ENCODE data around the gene MAD2L2. TPM values are rescaled to one million over a fixed set of nuclear protein-coding genes. Genes with fewer than 3 reads are reported as not detected.
A peak's percentile ranks its signal among the peaks of the same experiment; 100 is the strongest.

Gene MAD2L2
- total RNA-seq, 1 donor from 2014 or later, result 34.9 TPM

GRCh38 chr1:11671544-11672286 is 9.2 kb downstream of the MAD2L2 start:
- intact Hi-C loops (cut with micrococcal nuclease), result no loop called here
- H3K4me1 Mint-ChIP-seq, result peaks cover 5% of the 10 kb centered on the region
- no peak overlapping the region for H3K27ac Mint-ChIP-seq
- no peaks in the 10 kb centered on the region for H3K27me3 Mint-ChIP-seq
- H3K9me3 Mint-ChIP-seq, result no peaks in the 10 kb centered on the region
- H3K36me3 Mint-ChIP-seq (ENCODE audit: low read depth), result peaks cover 29% of the 10 kb centered on the region
- ATAC-seq (ENCODE audit: low read depth) (no peak), DNase-seq (no peak)
- TF ChIP-seq CTCF (IDR thresholded peaks at IDR 0.05), result no peak
- no peak overlapping the region for H3K4me3 Mint-ChIP-seq
- ChIA-PET POLR2A (interaction anchor here (0.6 kb wide), 1 partner anchor 372 kb away, joined by 4 read pairs; no protein-coding TSS in a partner anchor), CTCF (no interaction called here)

- DNase-seq (no peak), ATAC-seq (ENCODE audit: low read depth) (no peak)
- CTCF ChIA-PET, result no interaction called here
- TF ChIP-seq CTCF (IDR thresholded peaks at IDR 0.05), result no peak
- POLR2A ChIA-PET, result no interaction called here
- intact Hi-C loops (cut with micrococcal nuclease), result no loop called here
- H3K4me1 Mint-ChIP-seq, result peaks cover 5% of the 10 kb centered on the region
- H3K27me3 Mint-ChIP-seq, result no peaks in the 10 kb centered on the region
- no peak overlapping the region for H3K4me3 Mint-ChIP-seq
- peaks cover 29% of the 10 kb centered on the region for H3K36me3 Mint-ChIP-seq (ENCODE audit: low read depth)
- peak overlapping the region; percentile 61 for H3K27ac Mint-ChIP-seq
- H3K9me3 Mint-ChIP-seq, result no peaks in the 10 kb centered on the region
Measured at GRCh38 chr1:11671205-11671543, 9.8 kb downstream of the MAD2L2 start.

GRCh38 chr1:11670747-11671146 is 10.2 kb downstream of the MAD2L2 start:
- TF ChIP-seq CTCF (IDR thresholded peaks at IDR 0.05), result no peak
- Mint-ChIP-seq H3K9me3 (no peaks in the 10 kb centered on the region), H3K36me3 (ENCODE audit: low read depth) (peaks cover 25% of the 10 kb centered on the region), H3K27me3 (no peaks in the 10 kb centered on the region), H3K4me3 (no peak overlapping the region), H3K27ac (peak overlapping the region; percentile 61), H3K4me1 (peaks cover 5% of the 10 kb centered on the region)
- DNase-seq (no peak), ATAC-seq (ENCODE audit: low read depth) (peak; percentile 64)
- ChIA-PET POLR2A (no interaction called here), CTCF (no interaction called here)
- intact Hi-C loops (cut with micrococcal nuclease), result no loop called here

- peaks cover 10% of the 10 kb centered on the region for H3K36me3 Mint-ChIP-seq (ENCODE audit: low read depth)
- DNase-seq, result no peak
- H3K4me1 Mint-ChIP-seq, result peaks cover 5% of the 10 kb centered on the region
- intact Hi-C loops (cut with micrococcal nuclease), result no loop called here
- ChIA-PET CTCF (no interaction called here), POLR2A (interaction anchor here (0.7 kb wide), 1 partner anchor 555 kb away, joined by 8 read pairs; no protein-coding TSS in a partner anchor)
- no peak for TF ChIP-seq CTCF (IDR thresholded peaks at IDR 0.05)
- no peak overlapping the region for H3K27ac Mint-ChIP-seq
- no peaks in the 10 kb centered on the region for H3K27me3 Mint-ChIP-seq
- H3K9me3 Mint-ChIP-seq, result no peaks in the 10 kb centered on the region
- ATAC-seq (ENCODE audit: low read depth), result no peak
- H3K4me3 Mint-ChIP-seq, result no peak overlapping the region
Measured at GRCh38 chr1:11668516-11668915, 12.4 kb downstream of the MAD2L2 start.

- ChIA-PET POLR2A (interaction anchor here (0.6 to 3.5 kb wide), 19 partner anchors 9 to 1659 kb away, joined by 3 to 48 read pairs (median 6); partner anchors contain the start of genes AGTRAP, CLCN6, FBXO2 and FBXO44), CTCF (interaction anchor here (1.1 to 4.3 kb wide), 16 partner anchors 11 to 627 kb away, joined by 3 to 61 read pairs (median 6); partner anchors contain the start of genes FBXO2 and MAD2L2)
- H3K27ac Mint-ChIP-seq, result peak overlapping the region; percentile 66
- peak; percentile 44 for DNase-seq
- peak; percentile 43 for ATAC-seq (ENCODE audit: low read depth)
- H3K9me3 Mint-ChIP-seq, result no peaks in the 10 kb centered on the region
- peaks cover 23% of the 10 kb centered on the region for H3K36me3 Mint-ChIP-seq (ENCODE audit: low read depth)
- no peaks in the 10 kb centered on the region for H3K4me1 Mint-ChIP-seq
- H3K27me3 Mint-ChIP-seq, result no peaks in the 10 kb centered on the region
- peak overlapping the region; percentile 85 for H3K4me3 Mint-ChIP-seq
- no peak for TF ChIP-seq CTCF (IDR thresholded peaks at IDR 0.05)
- intact Hi-C loops (cut with micrococcal nuclease), result loop anchor here (1.0 kb wide), 3 partner anchors 10 to 55 kb away; partner anchors contain the start of genes FBXO2, FBXO44 and MAD2L2
Measured at GRCh38 chr1:11664336-11665065, 16.4 kb downstream of the MAD2L2 start.

Measured in activated B cell treated with CpG ODN at 0.5 μM for 24 hours (primary cell).